ENCODE results near the gene QSOX2.

DNA sequence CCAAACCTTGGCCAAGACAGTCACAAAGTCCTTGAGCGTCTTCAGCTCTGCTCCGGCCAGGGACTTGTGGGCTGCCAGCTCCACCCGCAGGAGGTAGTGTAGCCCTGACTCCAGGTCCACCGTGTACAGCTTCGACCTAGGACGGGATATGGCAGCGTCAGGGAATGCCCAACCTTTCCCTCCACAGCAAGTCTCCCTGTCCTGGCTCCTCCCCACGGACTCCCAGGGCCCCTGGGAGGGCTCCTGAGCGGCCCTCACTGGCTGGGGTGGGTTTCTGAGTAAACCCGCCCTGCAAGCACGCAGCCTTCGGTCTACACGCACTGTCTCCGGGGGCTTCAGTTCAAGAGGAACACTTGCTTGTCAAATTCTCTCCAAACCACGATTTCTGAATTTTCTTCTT lies 26.9 kb downstream of the QSOX2 start:
- TF ChIP-seq, protein P1, sequence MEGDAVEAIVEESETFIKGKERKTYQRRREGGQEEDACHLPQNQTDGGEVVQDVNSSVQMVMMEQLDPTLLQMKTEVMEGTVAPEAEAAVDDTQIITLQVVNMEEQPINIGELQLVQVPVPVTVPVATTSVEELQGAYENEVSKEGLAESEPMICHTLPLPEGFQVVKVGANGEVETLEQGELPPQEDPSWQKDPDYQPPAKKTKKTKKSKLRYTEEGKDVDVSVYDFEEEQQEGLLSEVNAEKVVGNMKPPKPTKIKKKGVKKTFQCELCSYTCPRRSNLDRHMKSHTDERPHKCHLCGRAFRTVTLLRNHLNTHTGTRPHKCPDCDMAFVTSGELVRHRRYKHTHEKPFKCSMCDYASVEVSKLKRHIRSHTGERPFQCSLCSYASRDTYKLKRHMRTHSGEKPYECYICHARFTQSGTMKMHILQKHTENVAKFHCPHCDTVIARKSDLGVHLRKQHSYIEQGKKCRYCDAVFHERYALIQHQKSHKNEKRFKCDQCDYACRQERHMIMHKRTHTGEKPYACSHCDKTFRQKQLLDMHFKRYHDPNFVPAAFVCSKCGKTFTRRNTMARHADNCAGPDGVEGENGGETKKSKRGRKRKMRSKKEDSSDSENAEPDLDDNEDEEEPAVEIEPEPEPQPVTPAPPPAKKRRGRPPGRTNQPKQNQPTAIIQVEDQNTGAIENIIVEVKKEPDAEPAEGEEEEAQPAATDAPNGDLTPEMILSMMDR (IDR thresholded peaks at IDR 0.05; ENCODE audit: low read depth, low read length, missing input control) = no peak
- no peak for TF ChIP-seq RAD21 (IDR thresholded peaks at IDR 0.05)
- no peak for TF ChIP-seq SP1 (IDR thresholded peaks at IDR 0.05)

All from liver (tissue), 3 donors.